Endothelial cell of umbilical vein (primary cell): ENCODE results near the gene SAMD11. TPM values are rescaled to one million over a fixed set of nuclear protein-coding genes. Genes with fewer than 3 reads are reported as not detected.

ENCODE experiments used
- BruUV-seq: library from RNA; stranded (reverse); fragments of 400-500 nt; replicated peaks from 2 replicates; lab custom pipeline; 2021; lab: Mats Ljungman, UMichigan
- CTCF ChIA-PET: fragments of 300-600, 350-600 bp; sonication (Branson Sonifier 250); formaldehyde crosslinking; loops from one replicate; lab custom pipeline; 2021; ENCODE audit warnings: antibody characterized with exemption, inconsistent platforms; lab: Charles Lee
- POLR2A ChIA-PET: fragments of 300-600, 350-600 bp; sonication (Branson Sonifier 250); formaldehyde crosslinking; loops from one replicate; lab custom pipeline; 2021; ENCODE audit warnings: antibody characterized with exemption, inconsistent platforms; lab: Charles Lee
- DNase-seq: peaks from one replicate; pipeline ENCODE4 v3.0.0-alpha.2; 2011; ENCODE audit warnings: low read depth, low spot score
- FAIRE-seq: peaks from 2 replicates; lab custom pipeline; 2011; peaks lifted over from hg19 to GRCh38; lab: Jason Lieb, UNC
- H2AFZ ChIP-seq: 2 replicates; pipeline ENCODE4 v1.6.0; 2012; ENCODE audit warnings: low read depth, low read length, control low read depth, inconsistent platforms
- H3K27ac ChIP-seq: 2 replicates; pipeline ENCODE4 v1.5.1; 2011; ENCODE audit warnings: low read depth, mild to moderate bottlenecking, control low read depth, low read length, moderate library complexity; ENCODE audit not compliant: insufficient read depth
- H3K27me3 ChIP-seq, 2 experiments: 2 replicates each; pipeline versions ENCODE4 v1.6.0 to v1.6.1; 2011; ENCODE audit warnings: low read length in 2 of 2, mixed read lengths in 1 of 2; ENCODE audit not compliant: control insufficient read depth in 2 of 2, insufficient read depth in 2 of 2
- H3K36me3 ChIP-seq, 2 experiments: 2 replicates in 1 of 2; 3 replicates in 1 of 2; pipeline ENCODE4 v1.5.1; 2011; ENCODE audit warnings: low read length in 2 of 2, mild to moderate bottlenecking in 1 of 2, moderate library complexity in 1 of 2; ENCODE audit not compliant: control insufficient read depth in 2 of 2, insufficient read depth in 2 of 2; ENCODE audit errors: extremely low read depth in 1 of 2
- H3K4me1 ChIP-seq: 3 replicates; pipeline ENCODE4 v1.5.1; 2011; ENCODE audit warnings: mild to moderate bottlenecking, low read length; ENCODE audit not compliant: control insufficient read depth, insufficient read depth; ENCODE audit errors: extremely low read depth
- H3K4me2 ChIP-seq: 2 replicates; pipeline ENCODE4 v1.6.1; 2011; ENCODE audit warnings: low read length, control low read depth, mixed read lengths; ENCODE audit not compliant: insufficient read depth
- H3K4me3 ChIP-seq, 3 experiments: fragments of 200-600 bp in 1 of 3; sonication (generic), shearing (Covaris generic) in 1 of 3; replicated peaks in 1 of 3; 2 replicates each; pipeline ENCODE4 v1.5.1; 2011 to 2016; ENCODE audit warnings: control low read depth in 3 of 3, low read length in 3 of 3, mild to moderate bottlenecking in 2 of 3, inconsistent platforms in 1 of 3, low read depth in 1 of 3, moderate library complexity in 1 of 3; ENCODE audit not compliant: insufficient read depth in 1 of 3
- H3K79me2 ChIP-seq: 2 replicates; pipeline ENCODE4 v1.6.0; 2012; ENCODE audit warnings: low read length, inconsistent platforms; ENCODE audit not compliant: control insufficient read depth, insufficient read depth
- H3K9ac ChIP-seq: replicated peaks from 2 replicates; pipeline ENCODE3; 2011; ENCODE audit warnings: low read length, control low read depth; ENCODE audit not compliant: insufficient read depth; ENCODE audit errors: extremely low read depth
- H3K9me1 ChIP-seq: replicated peaks from 3 replicates; pipeline ENCODE4 v1.6.0; 2011; ENCODE audit warnings: mild to moderate bottlenecking, low read length; ENCODE audit not compliant: control insufficient read depth, insufficient read depth; ENCODE audit errors: extremely low read depth
- H3K9me3 ChIP-seq: replicated peaks from 2 replicates; pipeline ENCODE4 v1.5.1; 2012; ENCODE audit warnings: low read length, inconsistent platforms; ENCODE audit not compliant: control insufficient read depth, insufficient read depth
- H4K20me1 ChIP-seq: replicated peaks from 2 replicates; pipeline ENCODE3; 2011; ENCODE audit warnings: mild to moderate bottlenecking, low read length; ENCODE audit not compliant: control insufficient read depth, insufficient read depth; ENCODE audit errors: extremely low read depth
- EZH2 ChIP-seq: IDR thresholded peaks from 2 replicates; pipeline ENCODE4 v1.6.1; 2012; ENCODE audit warnings: borderline replicate concordance, low read depth, mild to moderate bottlenecking, moderate library complexity, low read length, inconsistent platforms; ENCODE audit not compliant: severe bottlenecking
- FOS ChIP-seq: IDR thresholded peaks from 2 replicates; pipeline ENCODE4 v1.6.1; 2011; ENCODE audit warnings: mild to moderate bottlenecking, low read length, moderate library complexity, borderline replicate concordance; ENCODE audit not compliant: insufficient read depth
- JUN ChIP-seq: IDR thresholded peaks from 2 replicates; pipeline ENCODE4 v1.6.1; 2011; ENCODE audit warnings: borderline replicate concordance, low read depth; ENCODE audit not compliant: insufficient read length, insufficient read depth
- MAX ChIP-seq: IDR thresholded peaks from 2 replicates; pipeline ENCODE4 v1.6.1; 2011; ENCODE audit not compliant: insufficient read depth, insufficient read length
- MYC ChIP-seq: IDR thresholded peaks from one replicate; pipeline ENCODE4 v1.6.1; 2011; ENCODE audit warnings: mild to moderate bottlenecking, low read depth, low read length
- POLR2A ChIP-seq: IDR thresholded peaks from 2 replicates; pipeline ENCODE4 v1.6.1; 2012; ENCODE audit warnings: low read depth, mild to moderate bottlenecking, control low read depth, low read length
- dilution Hi-C: fragments of 300-500 bp; cut with MboI; formaldehyde crosslinking; loops from one replicate; pipeline ENCODE4 v1.15.0; 2019; ENCODE audit warnings: low sequenced_read_pairs; ENCODE audit not compliant: extremely low pct_ligation_motif_present
- intact Hi-C: fragments of 100-400 bp; cut with micrococcal nuclease; formaldehyde crosslinking; loops from one replicate; pipeline ENCODE4 v1.10.0; 2022
- polyA plus RNA-seq, 4 experiments: library from polyadenylated mRNA; depleted of rRNA in 3 of 4; stranded (reverse) in 3 of 4; unstranded in 1 of 4; fragments of >200 nt; gene quantifications; 2 replicates each; pipeline versions ENCODE4 v1.2.1 to v1.2.3, GENCODE V29; 2011 to 2012; ENCODE audit warnings: missing spikeins in 1 of 4
- total RNA-seq: library from RNA; stranded (reverse); gene quantifications from 2 replicates; pipeline ENCODE4 v1.2.3, GENCODE V29; 2021

Gene SAMD11
- total and polyA plus RNA-seq, 2 donors (not counting 3 experiments of a cell fraction or from before 2014, with no cell fraction given) = not detected

DNA sequence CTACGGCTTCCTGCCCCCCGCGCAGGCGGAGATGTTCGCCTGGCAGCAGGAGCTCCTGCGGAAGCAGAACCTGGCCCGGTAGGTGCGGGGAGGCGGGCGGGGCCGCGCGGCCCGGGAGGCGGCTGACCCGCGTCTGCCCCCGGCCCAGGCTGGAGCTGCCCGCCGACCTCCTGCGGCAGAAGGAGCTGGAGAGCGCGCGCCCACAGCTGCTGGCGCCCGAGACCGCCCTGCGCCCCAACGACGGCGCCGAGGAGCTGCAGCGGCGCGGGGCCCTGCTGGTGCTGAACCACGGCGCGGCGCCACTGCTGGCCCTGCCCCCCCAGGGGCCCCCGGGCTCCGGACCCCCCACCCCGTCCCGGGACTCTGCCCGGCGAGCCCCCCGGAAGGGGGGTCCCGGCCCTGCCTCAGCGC is 18.7 kb downstream of the SAMD11 start:
- H3K27me3 ChIP-seq = peaks cover 7 to 29% of the 10 kb centered on the region in 2 experiments
- H3K4me2 ChIP-seq = no peak overlapping the region
- intact Hi-C loops (no loop called here), dilution Hi-C loops (no loop called here)
- H3K4me3 ChIP-seq = no peak overlapping the region
- no peak overlapping the region for H2AFZ ChIP-seq
- POLR2A ChIA-PET = no interaction called here
- H3K9ac ChIP-seq = no peak overlapping the region
- DNase-seq (no peak), FAIRE-seq (no peak)
- H3K36me3 ChIP-seq = peaks cover 0 to 12% of the 10 kb centered on the region in 2 experiments
- H3K79me2 ChIP-seq = no peaks in the 10 kb centered on the region
- CTCF ChIA-PET = interaction anchor here (1.0 to 3.2 kb wide), 5 partner anchors 9 to 73 kb away, joined by 3 to 14 read pairs (median 3); partner anchors contain the start of gene NOC2L
- H3K4me1 ChIP-seq = peaks cover 12% of the 10 kb centered on the region
- no TSS peak for BruUV-seq
- no peak overlapping the region for H3K27ac ChIP-seq
- H3K9me3 ChIP-seq = no peaks in the 10 kb centered on the region
- TF ChIP-seq MAX = no peak
- TF ChIP-seq JUN = no peak
- TF ChIP-seq EZH2 = peak; percentile 79
- no peak for TF ChIP-seq FOS
- H4K20me1 ChIP-seq = no peaks in the 10 kb centered on the region
- no peaks in the 10 kb centered on the region for H3K9me1 ChIP-seq

DNA sequence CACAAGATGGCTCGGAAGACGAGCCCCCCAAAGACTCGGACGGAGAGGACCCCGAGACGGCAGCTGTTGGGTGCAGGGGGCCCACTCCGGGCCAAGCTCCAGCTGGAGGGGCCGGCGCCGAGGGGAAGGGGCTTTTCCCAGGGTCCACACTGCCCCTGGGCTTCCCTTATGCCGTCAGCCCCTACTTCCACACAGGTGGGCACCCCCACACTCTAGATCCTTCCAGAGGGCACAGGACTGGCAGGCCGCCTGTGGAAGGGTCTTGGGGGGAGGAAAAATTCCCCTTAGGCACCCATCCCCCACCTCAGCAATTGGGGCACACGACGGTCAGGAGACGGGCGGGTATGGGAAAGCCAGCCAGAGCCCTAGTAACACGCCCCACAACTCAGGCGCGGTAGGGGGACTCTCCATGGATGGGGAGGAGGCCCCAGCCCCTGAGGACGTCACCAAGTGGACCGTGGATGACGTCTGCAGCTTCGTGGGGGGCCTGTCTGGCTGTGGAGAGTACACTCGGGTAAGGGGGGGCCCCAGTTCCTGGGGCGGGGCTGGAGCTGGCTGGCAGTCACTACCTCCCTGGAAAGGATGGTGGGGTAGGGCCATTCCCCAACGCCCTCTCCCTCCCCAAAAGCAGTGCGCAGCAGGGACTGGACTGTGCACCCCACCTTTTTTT is 19.3 kb downstream of the SAMD11 start:
- Histone ChIP-seq H3K27me3 (peaks cover 7 to 29% of the 10 kb centered on the region in 2 experiments), H3K4me1 (peaks cover 12% of the 10 kb centered on the region), H3K9me3 (no peaks in the 10 kb centered on the region), H3K4me3 (no peak overlapping the region), H2AFZ (no peak overlapping the region), H3K9ac (no peak overlapping the region), H3K4me2 (no peak overlapping the region), H3K9me1 (no peaks in the 10 kb centered on the region), H3K36me3 (peaks cover 0 to 16% of the 10 kb centered on the region in 2 experiments), H3K79me2 (no peaks in the 10 kb centered on the region), H4K20me1 (no peaks in the 10 kb centered on the region), H3K27ac (no peak overlapping the region)
- ChIA-PET CTCF (interaction anchor here (0.8 to 3.2 kb wide), 6 partner anchors 9 to 74 kb away, joined by 3 to 14 read pairs (median 4); partner anchors contain the start of gene NOC2L), POLR2A (no interaction called here)
- BruUV-seq = no TSS peak
- DNase-seq = no peak
- TF ChIP-seq MYC (no peak), POLR2A (peak; percentile 26)
- dilution Hi-C loops = no loop called here
- intact Hi-C loops = no loop called here
- no peak for FAIRE-seq
